GM21528 (cell line): ENCODE data around the gene PIAS4.

Experiments used
- ATAC-seq: cut with Tn5 transposase; IDR thresholded peaks from one replicate; pipeline ENCODE4 v1.9.1; 2021; ENCODE audit warnings: mild to moderate bottlenecking, moderate library complexity; ENCODE audit not compliant: unreplicated experiment, low FRiP score

Gene PIAS4

GRCh38 chr19:4067396-4068046, 60.0 kb downstream of the PIAS4 start:
- ATAC-seq, result no peak

GRCh38 chr19:4068047-4068966, 60.8 kb downstream of the PIAS4 start:
- no peak for ATAC-seq

- no peak for ATAC-seq
Measured at GRCh38 chr19:4069331-4069959, 61.9 kb downstream of the PIAS4 start.

DNA sequence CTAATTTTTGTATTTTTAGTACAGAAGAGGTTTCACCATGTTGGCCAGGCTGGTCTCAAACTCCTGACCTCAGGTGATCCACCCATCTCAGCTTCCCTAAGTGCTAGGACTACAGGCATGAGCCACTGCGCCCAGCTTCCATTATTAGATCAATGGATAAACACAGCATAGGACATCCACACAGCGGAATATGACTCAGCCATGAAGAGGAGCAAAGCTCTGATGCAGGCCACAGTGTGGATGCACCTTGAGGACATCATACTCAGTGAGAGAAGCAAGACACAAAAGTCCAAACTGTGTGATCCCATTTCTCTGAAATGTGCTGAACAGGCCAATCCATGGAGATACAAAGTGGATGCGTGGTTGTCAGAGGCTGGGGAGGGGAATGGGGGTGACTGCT, 64.1 kb downstream of the PIAS4 start:
- no peak for ATAC-seq

DNA sequence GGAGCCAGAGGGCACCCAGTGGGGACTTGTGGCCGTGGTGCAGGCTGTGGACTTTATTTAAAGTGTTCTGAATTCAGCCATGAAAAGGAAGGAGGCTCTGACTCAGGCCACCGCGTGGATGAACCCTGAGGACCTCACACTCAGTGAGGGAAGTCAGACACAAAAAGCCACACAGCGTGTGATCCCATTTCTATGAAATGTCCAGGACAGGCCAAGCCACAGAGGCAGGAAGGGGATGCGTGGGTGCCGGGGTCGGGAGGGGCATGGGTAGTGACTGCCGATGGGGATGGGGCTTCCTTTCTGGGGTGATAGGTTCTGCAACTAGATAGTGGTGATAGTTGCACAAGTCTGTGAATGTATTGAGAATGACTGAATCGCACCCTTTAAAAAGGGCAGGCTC, 67.8 kb downstream of the PIAS4 start:
- ATAC-seq, result no peak

GRCh38 chr19:4077007-4077374, 69.5 kb downstream of the PIAS4 start:
- no peak for ATAC-seq

GRCh38 chr19:4077800-4078684, 70.5 kb downstream of the PIAS4 start:
- ATAC-seq, result no peak

DNA sequence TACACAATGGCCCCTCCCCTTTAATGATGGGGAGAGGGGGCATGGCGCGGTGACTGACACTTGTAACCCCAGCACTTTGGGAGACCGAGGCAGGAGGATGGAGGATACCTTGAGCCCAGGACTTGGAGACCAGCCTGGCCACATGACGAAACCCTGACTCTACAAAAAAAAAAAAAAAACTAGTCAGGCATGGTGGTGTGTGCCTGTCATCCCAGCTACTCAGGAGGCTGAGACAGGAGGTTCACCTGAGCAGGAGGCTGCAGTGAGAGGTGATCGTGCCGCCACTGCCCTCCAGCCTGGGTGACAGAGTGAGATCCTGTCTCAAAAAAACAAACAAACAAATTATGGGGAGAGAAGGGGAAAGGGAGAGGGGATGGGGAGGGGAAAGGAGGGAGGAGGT, 72.9 kb downstream of the PIAS4 start:
- no peak for ATAC-seq

DNA sequence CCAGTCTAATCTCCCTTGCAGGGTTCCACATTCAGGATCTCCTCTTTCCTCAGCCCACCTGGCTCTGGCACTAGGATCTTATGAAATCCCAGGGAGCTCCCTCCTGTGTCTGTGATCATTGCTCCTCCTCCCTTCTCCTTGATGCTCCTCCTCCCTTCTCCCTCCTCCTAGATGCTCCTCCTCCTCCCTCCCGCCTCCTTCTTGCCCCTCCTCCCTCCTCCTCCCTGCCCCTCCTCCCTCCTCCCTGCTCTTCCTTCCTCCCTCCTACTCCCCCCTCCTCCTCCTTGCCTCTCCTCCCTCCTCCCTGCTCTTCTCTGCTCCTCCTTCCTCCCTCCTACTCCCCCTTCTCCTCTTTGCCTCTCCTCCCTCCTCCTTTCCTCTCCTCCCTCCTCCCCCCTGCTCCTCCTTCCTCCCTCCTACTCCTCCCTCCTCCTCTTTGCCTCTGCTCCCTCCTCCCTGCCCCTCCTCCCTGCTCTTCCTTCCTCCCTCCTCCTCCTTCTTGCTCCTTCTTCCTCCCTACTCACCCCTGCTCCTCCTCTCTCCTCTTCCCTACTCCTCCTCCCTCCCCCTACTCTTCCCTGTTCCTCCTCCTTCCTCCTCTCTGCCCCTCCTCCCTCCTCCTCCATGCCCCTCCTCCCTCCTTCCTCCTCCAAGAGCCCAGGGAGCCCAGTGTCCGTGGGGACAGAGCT, 74.0 kb downstream of the PIAS4 start:
- no peak for ATAC-seq

- ATAC-seq, result no peak
Measured at GRCh38 chr19:4082172-4082571, 74.6 kb downstream of the PIAS4 start.

DNA sequence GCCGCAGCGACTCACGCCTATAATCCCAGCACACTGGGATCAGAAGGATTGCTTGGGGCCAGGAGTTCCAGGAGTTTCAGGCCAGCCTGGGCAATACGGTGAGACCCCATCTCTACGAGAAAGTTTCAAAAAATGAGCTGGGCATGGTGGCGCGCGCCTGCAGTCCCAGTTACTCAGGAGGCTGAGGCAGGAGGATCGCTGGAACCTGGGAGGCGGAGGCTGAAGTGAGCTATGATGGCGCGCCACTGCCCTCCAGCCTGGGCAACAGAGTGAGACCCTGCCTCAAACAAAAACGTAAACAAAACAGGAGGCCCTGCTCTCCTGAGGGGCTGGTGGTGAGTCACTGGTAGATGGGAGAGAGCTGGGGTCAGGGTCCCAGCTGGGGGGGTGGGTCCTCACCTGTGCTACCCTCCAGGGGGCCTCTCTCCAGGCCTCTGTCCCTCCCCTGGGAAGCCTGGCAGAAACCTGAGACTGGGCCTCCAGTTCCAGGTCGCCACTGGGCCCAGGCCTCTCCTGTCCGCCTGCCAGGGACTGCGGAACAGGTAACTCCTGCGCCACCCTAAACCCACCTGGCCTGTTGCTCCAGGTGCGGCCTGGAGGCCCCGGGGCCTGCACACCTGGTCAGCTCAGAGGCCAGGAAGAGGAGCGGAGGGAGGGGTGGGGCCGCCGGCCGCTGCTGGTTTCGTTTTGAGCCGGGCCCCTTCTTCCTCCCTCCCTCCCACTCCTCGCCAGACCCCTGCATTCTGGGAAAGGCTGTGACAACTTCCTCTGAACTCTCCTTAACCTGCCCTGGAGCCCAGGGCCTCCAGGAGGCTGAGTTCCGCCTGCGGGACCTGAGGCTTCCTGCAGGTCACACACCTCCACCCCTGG, 76.4 kb downstream of the PIAS4 start:
- ATAC-seq, result no peak

DNA sequence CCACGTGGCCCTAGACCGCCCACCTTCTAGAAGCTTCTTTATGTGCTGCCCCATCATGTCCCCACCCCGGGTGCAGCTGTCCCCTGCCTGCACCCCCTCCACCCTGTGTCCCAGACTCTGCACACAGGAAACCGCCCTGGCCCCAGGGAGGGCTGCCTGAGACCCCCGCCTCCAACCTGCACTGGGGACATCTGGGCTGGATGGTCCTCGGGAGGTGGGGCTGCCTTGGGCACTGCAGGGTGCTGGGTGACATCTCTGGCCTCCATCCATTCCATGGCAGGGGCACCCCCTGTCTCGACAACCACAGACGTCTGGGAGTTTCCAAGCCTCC, 77.0 kb downstream of the PIAS4 start:
- ATAC-seq, result no peak

DNA sequence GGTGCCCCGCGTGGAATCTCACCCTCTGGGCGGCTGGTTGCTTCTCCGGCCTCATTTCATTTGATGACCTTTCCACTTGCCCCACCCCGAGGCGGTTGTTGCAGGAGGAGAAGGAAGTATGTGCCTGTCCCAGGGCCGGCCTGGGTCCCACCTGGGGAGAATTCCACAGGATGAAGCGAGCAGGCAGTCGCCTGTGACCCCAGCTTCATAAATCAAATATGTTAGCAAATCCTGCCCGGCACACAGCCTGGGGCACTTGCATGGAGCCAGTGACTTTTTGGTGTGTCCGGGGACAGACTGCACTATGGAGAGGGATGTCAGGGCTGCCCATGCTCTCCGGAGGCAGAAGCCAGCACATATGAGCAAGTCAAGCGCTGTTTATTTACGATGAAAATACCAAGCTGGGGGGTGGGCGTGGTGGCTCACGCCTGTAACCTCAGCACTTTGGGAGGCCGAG, 78.9 kb downstream of the PIAS4 start:
- no peak for ATAC-seq

- ATAC-seq, result no peak
Measured at GRCh38 chr19:4087787-4088679, 80.5 kb downstream of the PIAS4 start.

- ATAC-seq, result no peak
Measured at GRCh38 chr19:4088975-4089374, 81.4 kb downstream of the PIAS4 start.
